ENCODE data around the gene ASCL5.

The ASCL5 gene

DNA sequence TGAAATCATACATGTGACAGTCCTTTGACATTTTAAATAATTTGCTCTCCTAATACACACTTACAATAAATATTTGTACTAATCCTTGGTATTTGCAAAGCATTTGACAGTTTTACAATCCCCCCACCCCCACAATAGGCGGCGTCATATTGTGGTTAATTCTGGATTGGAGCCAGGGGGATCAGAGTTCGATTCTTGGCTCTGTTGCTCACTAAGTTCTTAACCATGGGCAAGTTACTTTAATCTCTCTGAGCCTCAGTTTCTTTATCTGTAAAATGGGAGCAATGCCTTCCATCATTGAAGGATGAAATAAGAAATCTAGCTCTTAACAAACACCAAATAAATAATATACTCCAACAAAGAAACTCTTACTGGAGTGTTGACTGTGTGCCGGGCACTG, 38.6 kb downstream of the ASCL5 start:
- no peak for DNase-seq (ENCODE audit: low read depth in 1 of 2, low spot score in 1 of 2)

DNA sequence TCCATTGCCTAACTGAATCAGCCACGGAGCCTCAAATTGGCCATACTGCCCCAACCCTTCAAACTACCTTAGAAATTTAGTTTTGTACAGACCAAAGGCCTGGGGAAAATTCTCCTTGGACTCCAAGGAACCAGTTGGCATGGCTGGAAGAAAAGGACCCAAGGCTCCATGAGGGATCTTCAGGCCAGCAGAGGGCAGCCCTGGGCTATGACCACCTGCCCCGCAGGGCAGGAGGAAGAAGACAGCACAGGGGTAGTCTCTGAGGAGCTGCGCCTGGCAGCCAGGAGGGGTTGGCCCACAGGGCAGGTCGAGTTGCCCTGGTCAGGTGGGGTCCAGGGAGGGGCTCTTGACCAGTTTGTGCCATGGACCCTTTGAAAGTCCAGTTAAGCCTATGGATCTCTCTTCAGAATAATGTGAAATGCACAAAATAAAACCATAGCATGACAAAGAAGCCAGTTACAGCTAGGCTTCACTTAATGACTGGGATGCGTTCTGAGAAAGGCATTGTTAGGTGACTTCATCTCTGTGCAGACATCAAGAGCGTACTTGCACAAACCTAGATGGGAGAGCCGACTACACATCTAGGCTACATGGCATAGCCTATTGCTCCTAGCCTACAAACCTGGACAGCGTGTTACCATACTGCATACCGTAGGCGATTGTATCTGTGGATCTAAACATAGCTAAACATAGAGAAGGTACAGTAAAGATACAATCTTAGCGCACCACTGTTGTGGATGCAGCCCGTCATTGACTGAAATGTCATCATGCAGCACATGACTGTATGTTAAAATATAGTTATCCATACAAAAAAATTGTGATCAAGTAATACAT, 40.9 kb downstream of the ASCL5 start:
- no peak for DNase-seq (ENCODE audit: low read depth in 1 of 2, low spot score in 1 of 2)

DNA sequence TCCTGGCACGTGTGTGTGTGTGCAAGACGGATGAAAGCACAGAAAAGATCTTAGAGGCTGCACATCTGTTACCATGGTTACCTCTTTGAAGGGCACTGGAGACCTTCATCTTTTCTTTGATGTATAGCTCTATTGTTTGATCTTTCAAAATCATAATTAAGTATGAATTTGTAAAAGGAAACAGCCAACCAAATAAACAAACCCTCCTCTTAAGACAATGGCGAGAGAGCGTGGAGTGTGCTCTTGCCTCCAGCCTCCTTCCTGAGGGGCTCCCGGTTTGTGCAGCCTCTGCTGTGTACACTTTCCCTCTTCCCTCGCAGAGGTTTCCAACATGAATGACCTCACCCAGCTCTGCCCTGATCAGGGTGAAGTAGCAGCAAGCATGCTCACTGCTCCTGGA, 42.7 kb downstream of the ASCL5 start:
- DNase-seq (ENCODE audit: low read depth in 1 of 2, low spot score in 1 of 2): no peak

DNA sequence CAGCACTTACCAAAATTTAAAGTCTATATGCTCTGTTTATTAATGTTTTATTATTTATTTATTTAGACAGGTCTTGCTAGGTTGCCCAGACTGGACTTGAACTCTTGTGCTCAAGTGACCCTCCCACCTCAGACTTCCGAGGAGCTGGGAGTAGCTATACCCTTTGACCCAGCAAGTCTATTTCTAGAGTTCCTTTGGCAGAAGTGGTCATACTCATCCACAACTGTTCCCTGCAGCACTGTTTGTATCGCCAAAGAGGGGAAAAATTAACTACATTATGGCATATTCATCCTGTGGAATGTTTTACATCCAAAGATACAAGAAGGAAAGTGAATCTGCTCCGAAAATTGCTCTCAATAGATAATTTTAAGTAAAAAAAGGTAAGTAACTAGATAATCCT, 43.2 kb downstream of the ASCL5 start:
- no peak for DNase-seq (ENCODE audit: low read depth in 1 of 2, low spot score in 1 of 2)

DNA sequence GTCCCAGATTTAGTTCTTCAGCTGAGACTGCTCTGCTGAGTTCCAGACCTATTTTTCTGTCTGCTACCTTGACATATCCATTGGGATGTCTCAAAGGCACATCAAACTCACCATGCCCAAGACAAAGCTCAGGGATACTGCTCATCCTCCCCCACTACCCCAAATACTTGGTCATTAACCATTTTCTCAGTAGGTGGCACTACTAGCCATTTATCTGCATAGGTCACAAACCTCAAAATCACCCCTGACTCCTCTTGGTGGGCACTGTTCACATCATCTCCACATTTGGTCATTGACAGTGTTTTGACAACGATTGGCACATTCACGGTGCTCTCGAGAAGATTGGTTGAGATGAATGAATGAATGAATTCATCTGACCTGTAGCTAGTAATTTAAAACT, 46.8 kb downstream of the ASCL5 start:
- DNase-seq (ENCODE audit: low read depth in 1 of 2, low spot score in 1 of 2): no peak

DNA sequence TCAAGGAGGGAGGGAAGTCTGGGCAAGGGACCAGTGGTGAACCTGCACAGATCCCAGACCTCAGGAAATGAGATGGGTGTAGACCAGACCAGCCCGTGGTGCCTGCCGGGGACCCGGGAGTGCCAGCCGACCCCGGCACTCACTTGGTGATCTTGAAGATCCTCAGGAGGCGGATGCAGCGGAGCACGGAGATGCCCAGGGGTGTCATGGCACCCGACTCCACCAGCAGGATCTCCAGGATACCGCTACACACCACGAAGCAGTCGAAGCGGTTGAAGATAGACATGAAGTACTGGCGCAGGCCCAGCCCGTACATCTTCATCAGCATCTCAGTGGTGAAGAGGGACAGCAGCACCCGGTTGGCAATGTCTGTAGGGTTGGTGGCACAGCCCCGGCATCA, 49.2 kb downstream of the ASCL5 start:
- DNase-seq (ENCODE audit: low read depth in 1 of 2, low spot score in 1 of 2): no peak

DNA sequence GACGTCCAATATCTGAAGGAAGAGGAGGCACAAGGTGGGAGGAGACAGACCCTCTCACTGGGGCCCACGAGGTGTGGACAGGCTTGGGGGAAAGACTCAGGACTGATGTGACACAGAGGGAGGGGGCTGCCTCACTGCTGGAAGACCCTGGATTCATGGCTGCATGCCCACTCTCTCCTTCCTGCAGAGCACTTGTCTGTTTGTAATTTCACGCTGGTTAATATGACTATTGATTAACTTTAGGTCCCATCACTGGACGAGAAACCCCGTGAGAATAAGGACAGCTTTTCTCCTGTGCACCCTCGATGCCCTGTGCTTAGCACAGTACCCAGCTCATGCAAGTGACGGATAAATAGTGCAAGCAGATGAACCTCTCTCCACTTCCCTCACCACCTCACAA, 49.9 kb downstream of the ASCL5 start:
- no peak for DNase-seq (ENCODE audit: low read depth in 1 of 2, low spot score in 1 of 2)

DNA sequence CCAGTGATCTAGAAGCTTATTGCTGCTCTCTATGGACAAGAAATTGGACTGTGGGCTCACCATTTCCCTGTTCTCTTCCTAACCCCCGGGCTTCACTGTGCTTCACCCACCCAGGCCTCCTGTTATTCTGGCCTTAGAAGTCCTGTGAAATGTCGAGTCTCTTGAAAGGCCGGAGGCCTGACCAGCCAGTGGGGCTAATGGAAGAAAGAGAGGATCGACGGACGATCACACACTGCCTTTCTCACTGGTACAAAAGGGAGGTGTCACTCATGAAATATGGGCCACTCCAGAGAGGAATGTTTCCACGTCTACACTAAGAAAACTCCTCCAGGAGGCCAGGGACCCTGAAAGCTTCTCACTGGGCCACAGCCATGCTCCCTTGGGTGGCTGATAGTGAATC, 50.9 kb downstream of the ASCL5 start:
- no peak for DNase-seq (ENCODE audit: low read depth in 1 of 2, low spot score in 1 of 2)

DNA sequence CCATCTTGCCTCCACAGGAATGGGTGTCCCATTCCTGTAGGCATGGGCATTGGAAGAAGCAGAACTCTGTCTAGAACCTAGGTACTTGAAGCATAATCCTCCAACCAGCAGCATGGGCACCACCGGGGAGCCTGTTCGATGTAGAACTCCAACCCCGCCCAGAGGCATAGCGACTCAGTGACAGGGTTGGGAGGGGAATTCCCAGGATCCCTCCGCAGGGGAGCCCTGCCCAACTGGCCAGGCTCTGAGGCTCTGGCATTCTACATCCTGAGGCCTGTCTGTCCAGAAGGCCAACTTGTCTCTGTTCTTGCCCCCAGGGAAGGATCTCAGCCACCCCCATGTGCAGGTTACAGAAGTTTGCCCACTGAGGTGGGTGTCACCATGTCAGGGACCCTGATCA, 53.0 kb downstream of the ASCL5 start:
- DNase-seq (ENCODE audit: low read depth in 1 of 2, low spot score in 1 of 2): no peak

DNA sequence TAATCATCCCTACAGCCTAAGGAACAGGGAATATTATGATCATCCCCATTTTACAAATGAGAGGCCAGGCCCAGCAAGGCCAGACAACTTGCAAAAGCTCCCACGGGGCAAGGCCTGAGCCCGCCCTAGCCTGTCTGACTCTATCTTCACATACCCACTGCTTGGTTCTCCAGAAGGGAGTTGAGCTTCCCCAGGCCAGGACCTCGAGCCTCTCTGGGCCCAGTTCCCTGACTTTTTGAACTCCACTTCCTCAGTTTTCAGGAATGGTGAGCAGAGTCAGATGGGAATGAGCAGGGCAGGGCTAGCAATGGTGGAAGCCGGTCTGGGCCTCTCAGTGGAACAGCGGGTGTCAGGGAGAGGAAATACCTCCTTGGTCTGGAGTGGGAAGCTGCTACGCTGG, 54.1 kb downstream of the ASCL5 start:
- DNase-seq (ENCODE audit: low read depth in 1 of 2, low spot score in 1 of 2): no peak

DNA sequence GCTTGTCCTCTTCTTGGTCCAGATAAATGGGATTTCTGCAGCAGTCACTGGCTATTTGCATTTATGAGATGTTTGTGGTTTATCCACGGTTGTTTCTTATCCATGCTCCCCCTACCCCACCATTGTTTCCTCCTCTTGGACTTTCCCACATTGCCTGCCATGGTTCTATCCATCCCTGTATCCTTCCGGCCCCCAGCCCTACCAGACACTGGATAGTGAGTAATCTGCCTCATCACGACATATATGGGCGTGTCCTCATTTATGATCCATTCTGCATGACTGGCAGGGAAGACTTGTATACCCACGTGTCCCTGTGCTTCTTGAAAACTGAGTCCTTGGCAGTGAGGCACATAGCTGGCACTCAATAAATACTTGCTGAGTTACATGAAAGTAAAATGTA, 54.8 kb downstream of the ASCL5 start:
- DNase-seq (ENCODE audit: low read depth in 1 of 2, low spot score in 1 of 2): no peak

DNA sequence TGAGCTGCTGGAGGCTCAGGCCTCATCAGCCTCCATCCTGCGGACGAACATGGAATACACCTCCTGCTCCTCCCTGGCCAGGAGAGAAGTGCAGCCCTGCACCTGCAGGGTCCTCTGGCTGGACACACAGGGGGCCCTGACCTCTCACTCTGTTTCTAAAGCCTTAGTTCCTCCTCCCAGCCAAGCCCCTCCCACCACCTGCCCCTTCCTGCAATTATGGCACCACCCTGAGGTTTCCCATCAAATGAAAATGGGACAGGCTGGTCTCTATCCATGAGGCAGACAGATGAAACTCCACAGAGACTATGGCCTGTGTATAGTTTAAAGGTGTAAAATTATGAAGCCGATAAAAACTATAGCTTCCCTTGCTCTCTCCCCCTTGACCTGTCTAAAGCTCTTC, 57.3 kb downstream of the ASCL5 start:
- DNase-seq (ENCODE audit: low read depth in 1 of 2, low spot score in 1 of 2): no peak

DNA sequence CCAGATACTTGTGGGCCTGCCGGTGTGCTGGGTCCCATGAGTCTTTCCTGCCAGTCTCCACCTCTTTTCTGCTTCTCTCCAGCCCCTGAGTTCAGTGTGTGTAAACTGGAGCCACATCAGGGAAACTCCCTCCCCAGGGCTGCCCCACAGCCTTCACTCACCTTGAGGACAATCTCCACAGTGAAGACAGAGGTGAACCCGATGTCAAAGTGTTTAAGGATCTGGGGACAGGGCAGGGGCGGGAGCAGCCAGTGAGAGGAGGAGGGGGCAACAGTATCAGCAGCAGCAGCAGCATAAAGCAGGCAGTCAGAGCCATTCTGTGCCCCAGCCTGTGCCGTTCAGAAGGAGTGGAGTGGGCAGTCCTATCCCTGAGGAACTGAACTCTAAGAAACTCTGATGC, 58.0 kb downstream of the ASCL5 start:
- no peak for DNase-seq (ENCODE audit: low read depth in 1 of 2, low spot score in 1 of 2)

DNA sequence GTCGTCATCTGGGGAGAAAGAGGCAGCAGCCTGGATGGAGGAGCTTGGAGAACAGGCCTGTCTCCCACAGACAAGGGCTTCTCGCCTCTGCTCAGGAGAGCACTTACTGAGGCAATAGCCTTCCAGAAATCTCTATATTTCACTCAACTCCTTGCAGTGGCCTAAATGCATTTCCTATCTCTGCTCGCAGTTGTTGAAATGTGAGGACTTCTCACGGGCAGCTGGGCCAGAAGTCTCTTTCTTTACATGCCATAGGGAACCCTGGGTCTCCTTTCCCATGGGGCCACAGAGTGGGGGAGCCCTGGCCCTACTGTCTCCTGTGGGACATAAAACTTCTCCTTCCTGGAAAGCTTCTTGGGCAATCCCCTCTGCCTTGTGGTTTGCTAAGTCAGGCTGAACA, 60.0 kb downstream of the ASCL5 start:
- no peak for DNase-seq (ENCODE audit: low read depth in 1 of 2, low spot score in 1 of 2)

DNA sequence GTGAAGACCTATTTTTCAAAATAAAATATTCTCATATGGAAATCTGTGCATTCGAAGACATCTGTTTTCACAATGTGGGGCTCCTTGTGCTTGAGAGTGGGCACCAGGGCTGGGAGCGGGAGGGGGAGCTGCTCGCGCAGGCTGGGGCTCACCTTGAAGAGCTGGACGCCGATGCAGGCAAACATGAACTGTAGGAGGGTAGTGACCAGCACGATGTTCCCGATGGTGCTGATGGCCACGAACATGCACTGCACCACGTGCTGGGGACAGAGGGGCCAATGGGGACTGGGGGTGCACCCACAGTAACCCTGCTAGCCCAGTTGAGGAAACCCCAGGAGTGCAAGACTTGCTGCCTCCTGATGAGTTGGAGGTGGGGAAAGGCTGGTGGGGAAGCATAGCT, 61.3 kb downstream of the ASCL5 start:
- DNase-seq (ENCODE audit: low read depth in 1 of 2, low spot score in 1 of 2): no peak

DNA sequence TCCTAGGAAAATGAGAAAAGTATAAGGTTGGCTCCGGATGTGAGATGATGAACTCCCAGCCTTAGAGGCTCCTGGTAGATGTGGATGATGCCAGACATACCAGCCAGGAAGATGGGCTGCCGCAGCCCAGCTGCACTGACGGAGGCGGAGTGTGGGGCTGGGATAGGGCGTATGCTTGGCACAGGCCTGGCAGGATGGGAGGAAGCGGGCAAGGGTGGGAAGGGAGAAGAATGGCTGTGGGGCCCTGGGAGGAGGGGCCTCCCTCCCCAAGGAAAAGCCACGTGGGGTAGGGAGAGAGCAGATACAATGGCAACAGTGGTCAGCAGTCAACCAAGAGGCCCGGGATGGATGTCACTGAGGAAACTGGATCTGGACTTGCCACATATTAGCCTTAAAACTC, 62.2 kb downstream of the ASCL5 start:
- DNase-seq (ENCODE audit: low read depth in 1 of 2, low spot score in 1 of 2): no peak

Data from activated T-helper 1 cell treated with anti-CD3 and anti-CD28 coated beads, Interleukin-2, amount 50 U/mL, for 16 hours (primary cell).